Endothelial cell of umbilical vein (primary cell): Measurements from ENCODE around the gene KCTD21. TPM values are rescaled to one million over a fixed set of nuclear protein-coding genes. Genes with fewer than 3 reads are reported as not detected.
A peak's percentile ranks its signal among the peaks of the same experiment; 100 is the strongest.

Experiments used
- BruUV-seq: library from RNA; stranded (reverse); fragments of 400-500 nt; replicated peaks from 2 replicates; lab custom pipeline; 2021; lab: Mats Ljungman, UMichigan
- CTCF ChIA-PET: fragments of 300-600, 350-600 bp; sonication (Branson Sonifier 250); formaldehyde crosslinking; loops from one replicate; lab custom pipeline; 2021; ENCODE audit warnings: antibody characterized with exemption, inconsistent platforms; lab: Charles Lee
- POLR2A ChIA-PET: fragments of 300-600, 350-600 bp; sonication (Branson Sonifier 250); formaldehyde crosslinking; loops from one replicate; lab custom pipeline; 2021; ENCODE audit warnings: antibody characterized with exemption, inconsistent platforms; lab: Charles Lee
- DNase-seq: peaks from one replicate; pipeline ENCODE4 v3.0.0-alpha.2; 2011; ENCODE audit warnings: low read depth, low spot score
- FAIRE-seq: peaks from 2 replicates; lab custom pipeline; 2011; peaks lifted over from hg19 to GRCh38; lab: Jason Lieb, UNC
- H2AFZ ChIP-seq: 2 replicates; pipeline ENCODE4 v1.6.0; 2012; ENCODE audit warnings: low read depth, low read length, control low read depth, inconsistent platforms
- H3K27ac ChIP-seq: 2 replicates; pipeline ENCODE4 v1.5.1; 2011; ENCODE audit warnings: low read depth, mild to moderate bottlenecking, control low read depth, low read length, moderate library complexity; ENCODE audit not compliant: insufficient read depth
- H3K27me3 ChIP-seq, 2 experiments: 2 replicates each; pipeline versions ENCODE4 v1.6.0 to v1.6.1; 2011; ENCODE audit warnings: low read length in 2 of 2, mixed read lengths in 1 of 2; ENCODE audit not compliant: control insufficient read depth in 2 of 2, insufficient read depth in 2 of 2
- H3K36me3 ChIP-seq, 2 experiments: 2 replicates in 1 of 2; 3 replicates in 1 of 2; pipeline ENCODE4 v1.5.1; 2011; ENCODE audit warnings: low read length in 2 of 2, mild to moderate bottlenecking in 1 of 2, moderate library complexity in 1 of 2; ENCODE audit not compliant: control insufficient read depth in 2 of 2, insufficient read depth in 2 of 2; ENCODE audit errors: extremely low read depth in 1 of 2
- H3K4me1 ChIP-seq: 3 replicates; pipeline ENCODE4 v1.5.1; 2011; ENCODE audit warnings: mild to moderate bottlenecking, low read length; ENCODE audit not compliant: control insufficient read depth, insufficient read depth; ENCODE audit errors: extremely low read depth
- H3K4me2 ChIP-seq: 2 replicates; pipeline ENCODE4 v1.6.1; 2011; ENCODE audit warnings: low read length, control low read depth, mixed read lengths; ENCODE audit not compliant: insufficient read depth
- H3K4me3 ChIP-seq, 3 experiments: fragments of 200-600 bp in 1 of 3; sonication (generic), shearing (Covaris generic) in 1 of 3; replicated peaks in 1 of 3; 2 replicates each; pipeline ENCODE4 v1.5.1; 2011 to 2016; ENCODE audit warnings: control low read depth in 3 of 3, low read length in 3 of 3, mild to moderate bottlenecking in 2 of 3, inconsistent platforms in 1 of 3, low read depth in 1 of 3, moderate library complexity in 1 of 3; ENCODE audit not compliant: insufficient read depth in 1 of 3
- H3K79me2 ChIP-seq: 2 replicates; pipeline ENCODE4 v1.6.0; 2012; ENCODE audit warnings: low read length, inconsistent platforms; ENCODE audit not compliant: control insufficient read depth, insufficient read depth
- H3K9ac ChIP-seq: replicated peaks from 2 replicates; pipeline ENCODE3; 2011; ENCODE audit warnings: low read length, control low read depth; ENCODE audit not compliant: insufficient read depth; ENCODE audit errors: extremely low read depth
- H3K9me1 ChIP-seq: replicated peaks from 3 replicates; pipeline ENCODE4 v1.6.0; 2011; ENCODE audit warnings: mild to moderate bottlenecking, low read length; ENCODE audit not compliant: control insufficient read depth, insufficient read depth; ENCODE audit errors: extremely low read depth
- H3K9me3 ChIP-seq: replicated peaks from 2 replicates; pipeline ENCODE4 v1.5.1; 2012; ENCODE audit warnings: low read length, inconsistent platforms; ENCODE audit not compliant: control insufficient read depth, insufficient read depth
- H4K20me1 ChIP-seq: replicated peaks from 2 replicates; pipeline ENCODE3; 2011; ENCODE audit warnings: mild to moderate bottlenecking, low read length; ENCODE audit not compliant: control insufficient read depth, insufficient read depth; ENCODE audit errors: extremely low read depth
- EZH2 ChIP-seq: IDR thresholded peaks from 2 replicates; pipeline ENCODE4 v1.6.1; 2012; ENCODE audit warnings: borderline replicate concordance, low read depth, mild to moderate bottlenecking, moderate library complexity, low read length, inconsistent platforms; ENCODE audit not compliant: severe bottlenecking
- JUN ChIP-seq: IDR thresholded peaks from 2 replicates; pipeline ENCODE4 v1.6.1; 2011; ENCODE audit warnings: borderline replicate concordance, low read depth; ENCODE audit not compliant: insufficient read length, insufficient read depth
- MYC ChIP-seq: IDR thresholded peaks from one replicate; pipeline ENCODE4 v1.6.1; 2011; ENCODE audit warnings: mild to moderate bottlenecking, low read depth, low read length
- POLR2A ChIP-seq: IDR thresholded peaks from 2 replicates; pipeline ENCODE4 v1.6.1; 2012; ENCODE audit warnings: low read depth, mild to moderate bottlenecking, control low read depth, low read length
- POLR2AphosphoS5 ChIP-seq: IDR thresholded peaks from 2 replicates; pipeline ENCODE4 v1.6.1; 2012; ENCODE audit warnings: low read depth, mild to moderate bottlenecking, control low read depth, low read length, moderate library complexity; ENCODE audit not compliant: insufficient read depth
- dilution Hi-C: fragments of 300-500 bp; cut with MboI; formaldehyde crosslinking; loops from one replicate; pipeline ENCODE4 v1.15.0; 2019; ENCODE audit warnings: low sequenced_read_pairs; ENCODE audit not compliant: extremely low pct_ligation_motif_present
- intact Hi-C: fragments of 100-400 bp; cut with micrococcal nuclease; formaldehyde crosslinking; loops from one replicate; pipeline ENCODE4 v1.10.0; 2022
- polyA plus RNA-seq, 4 experiments: library from polyadenylated mRNA; depleted of rRNA in 3 of 4; stranded (reverse) in 3 of 4; unstranded in 1 of 4; fragments of >200 nt; gene quantifications; 2 replicates each; pipeline versions ENCODE4 v1.2.1 to v1.2.3, GENCODE V29; 2011 to 2012; ENCODE audit warnings: missing spikeins in 1 of 4
- total RNA-seq: library from RNA; stranded (reverse); gene quantifications from 2 replicates; pipeline ENCODE4 v1.2.3, GENCODE V29; 2021
- TF ChIP-seq, protein P1 (sequence below), 2 donors: IDR thresholded peaks; 1 replicate in 1 of 2; 2 replicates in 1 of 2; pipeline ENCODE4 v1.5.1; 2011; ENCODE audit warnings: low read length in 2 of 2, mild to moderate bottlenecking in 2 of 2, moderate library complexity in 2 of 2, control low read depth in 1 of 2, inconsistent platforms in 1 of 2, low read depth in 1 of 2; ENCODE audit not compliant: insufficient read depth in 1 of 2; ENCODE audit errors: extremely low read depth in 1 of 2
- TF ChIP-seq, protein P2 (sequence below): IDR thresholded peaks from 2 replicates; pipeline ENCODE4 v1.6.1; 2011; ENCODE audit not compliant: insufficient read depth, insufficient read length

Gene KCTD21
- total and polyA plus RNA-seq, 2 donors (not counting 3 experiments of a cell fraction or from before 2014, with no cell fraction given): 8.5 to 11.9 TPM

DNA sequence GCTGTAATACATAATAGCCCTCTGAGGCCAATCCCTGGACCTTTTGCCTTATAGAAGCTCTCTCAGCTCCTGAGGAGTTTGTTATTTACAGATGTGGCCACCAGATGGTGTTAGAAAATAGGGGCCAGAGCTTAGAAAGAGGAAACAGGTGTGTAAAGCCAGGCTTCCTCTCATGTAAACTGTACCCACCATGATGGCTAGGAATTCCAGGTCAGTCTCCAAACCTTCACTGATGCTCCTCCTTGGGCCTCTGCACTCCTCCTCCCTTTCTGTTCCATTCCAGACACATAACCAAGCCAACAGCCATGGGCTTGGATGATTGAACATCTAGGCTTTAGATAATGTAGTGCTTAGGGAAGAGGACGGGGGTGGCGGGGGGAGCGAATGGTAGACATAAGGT, 40.0 kb upstream of the KCTD21 start:
- no TSS peak for BruUV-seq
- ChIA-PET CTCF (interaction anchor here (0.5 to 5.7 kb wide), 37 partner anchors 10 to 358 kb away, joined by 3 to 254 read pairs (median 4); partner anchors contain the start of genes GAB2, KCTD21 and NARS2), POLR2A (interaction anchor here (0.7 to 1.2 kb wide), 2 partner anchors 190 to 336 kb away, joined by 3 read pairs; no protein-coding TSS in a partner anchor)
- Histone ChIP-seq H3K4me1 (peaks cover 4% of the 10 kb centered on the region), H4K20me1 (no peaks in the 10 kb centered on the region), H3K4me3 (no peak overlapping the region), H3K27me3 (no peaks in the 10 kb centered on the region), H3K9me1 (no peaks in the 10 kb centered on the region), H3K9me3 (no peaks in the 10 kb centered on the region), H2AFZ (no peak overlapping the region), H3K79me2 (no peaks in the 10 kb centered on the region), H3K4me2 (no peak overlapping the region), H3K9ac (no peak overlapping the region), H3K36me3 (peaks cover 6 to 19% of the 10 kb centered on the region in 2 experiments), H3K27ac (no peak overlapping the region)
- dilution Hi-C loops (no loop called here), intact Hi-C loops (loop anchor here (1.0 kb wide), 4 partner anchors 188 to 336 kb away; no protein-coding TSS in a partner anchor)
- FAIRE-seq (peak; percentile 50), DNase-seq (peak; percentile 82)
- TF ChIP-seq, protein P1, sequence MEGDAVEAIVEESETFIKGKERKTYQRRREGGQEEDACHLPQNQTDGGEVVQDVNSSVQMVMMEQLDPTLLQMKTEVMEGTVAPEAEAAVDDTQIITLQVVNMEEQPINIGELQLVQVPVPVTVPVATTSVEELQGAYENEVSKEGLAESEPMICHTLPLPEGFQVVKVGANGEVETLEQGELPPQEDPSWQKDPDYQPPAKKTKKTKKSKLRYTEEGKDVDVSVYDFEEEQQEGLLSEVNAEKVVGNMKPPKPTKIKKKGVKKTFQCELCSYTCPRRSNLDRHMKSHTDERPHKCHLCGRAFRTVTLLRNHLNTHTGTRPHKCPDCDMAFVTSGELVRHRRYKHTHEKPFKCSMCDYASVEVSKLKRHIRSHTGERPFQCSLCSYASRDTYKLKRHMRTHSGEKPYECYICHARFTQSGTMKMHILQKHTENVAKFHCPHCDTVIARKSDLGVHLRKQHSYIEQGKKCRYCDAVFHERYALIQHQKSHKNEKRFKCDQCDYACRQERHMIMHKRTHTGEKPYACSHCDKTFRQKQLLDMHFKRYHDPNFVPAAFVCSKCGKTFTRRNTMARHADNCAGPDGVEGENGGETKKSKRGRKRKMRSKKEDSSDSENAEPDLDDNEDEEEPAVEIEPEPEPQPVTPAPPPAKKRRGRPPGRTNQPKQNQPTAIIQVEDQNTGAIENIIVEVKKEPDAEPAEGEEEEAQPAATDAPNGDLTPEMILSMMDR (IDR thresholded peaks at IDR 0.05; ENCODE audit: extremely low read depth in 1 of 2, insufficient read depth in 1 of 2, low read depth in 1 of 2, low read length in 2 of 2): peak; percentile 38 to 59
- TF ChIP-seq POLR2A: no peak

DNA sequence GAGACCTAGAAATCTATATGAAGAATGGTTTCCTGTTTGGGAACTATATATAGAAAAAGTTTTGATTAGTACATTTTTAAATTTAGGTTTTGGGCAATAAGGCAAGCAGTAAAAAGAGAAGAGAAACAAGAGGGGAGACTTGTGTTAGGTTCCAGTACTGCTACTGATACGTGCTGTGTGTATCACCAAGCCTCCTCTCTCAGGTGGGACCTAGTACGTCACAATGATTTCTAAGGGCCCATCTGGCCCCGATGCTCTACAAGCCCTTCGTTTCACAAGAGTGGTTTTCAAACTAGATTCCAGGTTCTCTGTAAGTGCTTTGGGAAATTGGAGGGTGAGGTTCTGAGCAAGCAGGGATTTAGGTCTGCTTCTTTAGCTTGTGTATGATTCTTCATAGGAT, 39.5 kb upstream of the KCTD21 start:
- Histone ChIP-seq H2AFZ (no peak overlapping the region), H3K4me3 (no peak overlapping the region), H3K4me1 (peaks cover 4% of the 10 kb centered on the region), H3K4me2 (no peak overlapping the region), H4K20me1 (no peaks in the 10 kb centered on the region), H3K79me2 (no peaks in the 10 kb centered on the region), H3K9me3 (no peaks in the 10 kb centered on the region), H3K27me3 (no peaks in the 10 kb centered on the region), H3K9me1 (no peaks in the 10 kb centered on the region), H3K36me3 (peaks cover 9 to 25% of the 10 kb centered on the region in 2 experiments), H3K27ac (no peak overlapping the region), H3K9ac (no peak overlapping the region)
- DNase-seq (no peak), FAIRE-seq (no peak)
- intact Hi-C loops (loop anchor here (1.0 kb wide), 4 partner anchors 188 to 336 kb away; no protein-coding TSS in a partner anchor), dilution Hi-C loops (no loop called here)
- CTCF ChIA-PET: interaction anchor here (0.5 to 5.7 kb wide), 37 partner anchors 10 to 359 kb away, joined by 3 to 254 read pairs (median 4); partner anchors contain the start of genes GAB2, KCTD21 and NARS2
- TF ChIP-seq POLR2AphosphoS5: no peak
- no peak for TF ChIP-seq EZH2
- no peak for TF ChIP-seq POLR2A
- TF ChIP-seq, protein P1 (IDR thresholded peaks at IDR 0.05; ENCODE audit: extremely low read depth in 1 of 2, insufficient read depth in 1 of 2, low read depth in 1 of 2, low read length in 2 of 2): no peak
- TF ChIP-seq, protein P2, sequence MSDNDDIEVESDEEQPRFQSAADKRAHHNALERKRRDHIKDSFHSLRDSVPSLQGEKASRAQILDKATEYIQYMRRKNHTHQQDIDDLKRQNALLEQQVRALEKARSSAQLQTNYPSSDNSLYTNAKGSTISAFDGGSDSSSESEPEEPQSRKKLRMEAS: no peak
- TF ChIP-seq JUN: no peak
- TF ChIP-seq MYC: no peak
- no TSS peak for BruUV-seq
- POLR2A ChIA-PET: interaction anchor here (0.7 to 1.2 kb wide), 2 partner anchors 190 to 337 kb away, joined by 3 read pairs; no protein-coding TSS in a partner anchor
